Measurements from ENCODE around the gene GEMIN8. TPM values are rescaled to one million over a fixed set of nuclear protein-coding genes. Genes with fewer than 3 reads are reported as not detected.

The GEMIN8 gene
- total and polyA plus RNA-seq, 2 donors (not counting 1 experiment from before 2014, with no cell fraction given) = 20.6 to 26.1 TPM

DNA sequence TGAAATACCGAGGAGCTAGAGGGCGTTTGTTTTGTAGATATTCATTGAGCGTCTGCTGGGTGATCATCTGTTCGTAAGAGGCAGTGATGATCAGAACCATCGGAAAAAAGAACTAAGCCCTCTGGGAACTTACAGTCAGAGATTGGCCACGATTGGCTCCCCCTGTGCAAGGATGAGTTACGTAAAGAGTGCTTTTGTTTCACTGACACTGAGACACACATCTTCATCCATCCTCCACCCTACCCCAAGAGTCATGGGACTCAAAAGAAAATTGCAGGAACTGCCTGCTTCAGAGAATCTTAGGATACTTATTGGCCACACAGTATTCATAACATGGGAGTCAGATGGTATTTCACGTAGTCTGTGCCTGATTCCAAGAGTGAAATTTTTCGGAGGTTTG lies 62.1 kb downstream of the GEMIN8 start:
- Histone ChIP-seq H3K4me2 (replicated peaks; ENCODE audit: low read depth, low read length, poor library complexity, severe bottlenecking) (no peak overlapping the region), H3K79me2 (ENCODE audit: control insufficient read depth, insufficient read depth, low read length) (no peaks in the 10 kb centered on the region), H3K9ac (ENCODE audit: low read length) (no peak overlapping the region), H3K36me3 (replicated peaks in 1 of 2; ENCODE audit: control extremely low read depth in 1 of 2, control insufficient read depth in 1 of 2, extremely low read depth in 1 of 2, insufficient read depth in 2 of 2, low read length in 1 of 2) (no peaks in the 10 kb centered on the region), H4K20me1 (ENCODE audit: control insufficient read depth, insufficient read depth, low read length, poor library complexity, severe bottlenecking) (no peaks in the 10 kb centered on the region), H2AFZ (ENCODE audit: insufficient read depth, low read depth, low read length, poor library complexity, severe bottlenecking) (no peak overlapping the region), H3K9me3 (ENCODE audit: control extremely low read depth in 1 of 3, control insufficient read depth in 2 of 3, insufficient read depth in 1 of 3, low read length in 2 of 3) (no peaks in the 10 kb centered on the region), H3K27ac (ENCODE audit: low read length in 2 of 2) (no peak overlapping the region), H3K4me1 (ENCODE audit: control insufficient read depth in 2 of 2, insufficient read depth in 2 of 2, low read length in 2 of 2) (no peaks in the 10 kb centered on the region), H3K4me3 (ENCODE audit: control extremely low read depth in 1 of 5, extremely low read depth in 1 of 5, insufficient read depth in 1 of 5, low read depth in 2 of 5, low read length in 4 of 5) (no peak overlapping the region), H3K27me3 (replicated peaks in 1 of 4; ENCODE audit: control extremely low read depth in 1 of 4, control insufficient read depth in 3 of 4, insufficient read depth in 4 of 4, low read length in 3 of 4) (no peaks in the 10 kb centered on the region)
- no peak for TF ChIP-seq CTCF (IDR thresholded peaks at IDR 0.05)
- ATAC-seq (ENCODE audit: low read depth) (no peak), DNase-seq (no peak)
- 95% methylated on average over 4 of the region's 9 CpGs for WGBS (ENCODE audit: insufficient coverage)
- Mint-ChIP-seq H3K4me3 (no peak overlapping the region), H3K27me3 (no peaks in the 10 kb centered on the region), H3K9me3 (ENCODE audit: insufficient read depth) (peaks cover 2% of the 10 kb centered on the region), H3K4me1 (no peaks in the 10 kb centered on the region), H3K27ac (no peak overlapping the region)
- intact Hi-C loops (cut with micrococcal nuclease) = no loop called here
- CTCF ChIA-PET = no interaction called here
- POLR2A ChIA-PET = no interaction called here

DNA sequence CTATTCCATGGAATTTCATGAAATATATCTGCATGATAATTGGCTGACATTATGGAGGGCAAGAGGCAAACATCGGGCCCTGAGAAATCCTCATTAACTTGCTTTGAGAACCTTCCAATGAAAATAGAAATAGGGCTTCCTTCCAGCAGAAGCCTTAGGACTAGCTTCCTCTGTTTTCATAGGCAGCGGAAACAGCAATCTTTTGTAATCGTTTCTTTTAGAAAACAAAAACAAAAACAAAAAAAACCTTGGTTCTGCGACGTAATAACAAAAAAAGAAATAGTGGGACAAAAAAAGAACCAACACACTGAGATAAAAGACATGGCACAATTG lies 62.9 kb downstream of the GEMIN8 start:
- Mint-ChIP-seq H3K27ac (no peak overlapping the region), H3K4me1 (no peaks in the 10 kb centered on the region), H3K27me3 (no peaks in the 10 kb centered on the region), H3K4me3 (no peak overlapping the region), H3K9me3 (ENCODE audit: insufficient read depth) (peaks cover 2% of the 10 kb centered on the region)
- H3K4me1 ChIP-seq (ENCODE audit: control insufficient read depth in 2 of 2, insufficient read depth in 2 of 2, low read length in 2 of 2) = no peaks in the 10 kb centered on the region
- H2AFZ ChIP-seq (ENCODE audit: insufficient read depth, low read depth, low read length, poor library complexity, severe bottlenecking) = no peak overlapping the region
- ChIA-PET POLR2A (no interaction called here), CTCF (interaction anchor here (0.7 kb wide), 1 partner anchor 121 kb away, joined by 4 read pairs; no protein-coding TSS in a partner anchor)
- DNase-seq = no peak
- H3K9ac ChIP-seq (ENCODE audit: low read length) = no peak overlapping the region
- ATAC-seq (ENCODE audit: low read depth) = no peak
- 100% methylated on average over 1 of the region's 5 CpGs for WGBS (ENCODE audit: insufficient coverage)
- no peaks in the 10 kb centered on the region for H4K20me1 ChIP-seq (ENCODE audit: control insufficient read depth, insufficient read depth, low read length, poor library complexity, severe bottlenecking)
- no peak for TF ChIP-seq CTCF (IDR thresholded peaks at IDR 0.05)
- no peak for TF ChIP-seq EZH2 (IDR thresholded peaks at IDR 0.05; ENCODE audit: borderline replicate concordance, insufficient read depth, low read depth, low read length, poor library complexity, severe bottlenecking)
- H3K36me3 ChIP-seq (replicated peaks in 1 of 2; ENCODE audit: control extremely low read depth in 1 of 2, control insufficient read depth in 1 of 2, extremely low read depth in 1 of 2, insufficient read depth in 2 of 2, low read length in 1 of 2) = no peaks in the 10 kb centered on the region
- no peak overlapping the region for H3K4me2 ChIP-seq (replicated peaks; ENCODE audit: low read depth, low read length, poor library complexity, severe bottlenecking)
- H3K27me3 ChIP-seq (replicated peaks in 1 of 4; ENCODE audit: control extremely low read depth in 1 of 4, control insufficient read depth in 3 of 4, insufficient read depth in 4 of 4, low read length in 3 of 4) = no peaks in the 10 kb centered on the region
- H3K79me2 ChIP-seq (ENCODE audit: control insufficient read depth, insufficient read depth, low read length) = no peaks in the 10 kb centered on the region
- intact Hi-C loops (cut with micrococcal nuclease) = no loop called here
- no peaks in the 10 kb centered on the region for H3K9me3 ChIP-seq (ENCODE audit: control extremely low read depth in 1 of 3, control insufficient read depth in 2 of 3, insufficient read depth in 1 of 3, low read length in 2 of 3)
- H3K4me3 ChIP-seq (ENCODE audit: control extremely low read depth in 1 of 5, extremely low read depth in 1 of 5, insufficient read depth in 1 of 5, low read depth in 2 of 5, low read length in 4 of 5) = no peak overlapping the region
- H3K27ac ChIP-seq (ENCODE audit: low read length in 2 of 2) = no peak overlapping the region
